HTERT RPE-1 (cell line): ENCODE measurements around the gene OR6Q1.
"Not testable (repeated sequence)": the region's sequence is repeated elsewhere in the genome, so short reads cannot be mapped to it uniquely, and the experiment has no call there.

Source experiments
- in situ Hi-C: fragments of 300-500 bp; cut with MboI; formaldehyde crosslinking; loops from 4 replicates; pipeline ENCODE4 v1.14.3; 2020; ENCODE audit warnings: low sequenced_read_pairs

Gene OR6Q1, protein sequence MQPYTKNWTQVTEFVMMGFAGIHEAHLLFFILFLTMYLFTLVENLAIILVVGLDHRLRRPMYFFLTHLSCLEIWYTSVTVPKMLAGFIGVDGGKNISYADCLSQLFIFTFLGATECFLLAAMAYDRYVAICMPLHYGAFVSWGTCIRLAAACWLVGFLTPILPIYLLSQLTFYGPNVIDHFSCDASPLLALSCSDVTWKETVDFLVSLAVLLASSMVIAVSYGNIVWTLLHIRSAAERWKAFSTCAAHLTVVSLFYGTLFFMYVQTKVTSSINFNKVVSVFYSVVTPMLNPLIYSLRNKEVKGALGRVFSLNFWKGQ

DNA sequence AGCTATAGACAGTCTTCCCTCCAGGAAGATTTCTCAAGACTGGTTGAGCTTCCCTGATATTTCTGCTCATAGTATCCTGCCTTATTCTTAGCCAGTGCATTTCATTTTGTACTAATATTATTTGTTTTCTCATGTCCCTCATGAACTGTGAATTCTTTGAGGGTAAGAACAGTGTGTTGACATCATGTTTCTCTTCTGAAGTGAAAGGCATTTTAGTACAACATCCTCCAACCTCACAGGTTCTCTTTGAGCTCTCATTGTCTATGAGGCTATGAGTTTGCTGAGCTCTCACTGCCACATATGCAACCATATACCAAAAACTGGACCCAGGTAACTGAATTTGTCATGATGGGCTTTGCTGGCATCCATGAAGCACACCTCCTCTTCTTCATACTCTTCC is at the start of gene OR6Q1:
Gene OR6Q1, plus strand, starts transcription at position 301 of the 400 bp plus-strand sequence. Its CDS starts 0 bp downstream, at position 301.
- in situ Hi-C loops = no loop called here

DNA sequence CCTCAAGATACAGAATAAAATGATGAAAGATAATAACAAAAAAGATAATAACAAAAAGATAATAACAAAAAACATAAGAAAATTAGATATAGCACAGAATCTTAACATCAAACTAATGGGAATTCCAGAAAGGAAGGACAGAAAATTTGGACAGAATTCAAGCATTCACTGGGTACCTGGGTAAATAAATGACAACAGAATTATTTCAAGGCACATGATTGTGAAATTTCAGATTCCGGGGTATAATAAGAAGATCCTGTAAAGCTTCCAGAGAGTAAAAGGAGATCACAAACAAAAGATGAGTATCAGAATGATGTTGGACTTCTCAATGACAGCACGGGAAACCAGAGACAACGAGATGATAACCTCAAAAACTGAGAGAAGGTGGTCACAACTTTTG is 49.2 kb upstream of the OR6Q1 start:
- in situ Hi-C loops = no loop called here

DNA sequence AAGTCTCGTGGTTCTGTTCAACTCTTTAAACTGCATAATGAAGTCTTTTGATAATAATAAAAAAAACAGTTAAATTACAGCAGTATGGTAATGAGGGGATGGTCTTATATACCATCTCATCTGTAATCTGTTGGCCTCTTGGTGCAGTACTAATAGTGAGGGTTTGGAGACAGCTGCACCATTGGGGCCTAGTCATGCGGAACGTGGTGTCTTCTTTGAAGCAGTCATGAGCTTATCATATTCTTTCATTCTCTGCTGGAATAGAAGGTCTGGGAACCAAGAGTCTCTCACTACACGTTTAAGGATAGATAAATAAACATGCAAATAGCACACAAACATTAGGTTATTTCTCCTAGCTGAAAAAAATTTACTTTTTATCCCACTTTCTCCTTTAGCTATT is 48.0 kb upstream of the OR6Q1 start:
- in situ Hi-C loops = no loop called here

DNA sequence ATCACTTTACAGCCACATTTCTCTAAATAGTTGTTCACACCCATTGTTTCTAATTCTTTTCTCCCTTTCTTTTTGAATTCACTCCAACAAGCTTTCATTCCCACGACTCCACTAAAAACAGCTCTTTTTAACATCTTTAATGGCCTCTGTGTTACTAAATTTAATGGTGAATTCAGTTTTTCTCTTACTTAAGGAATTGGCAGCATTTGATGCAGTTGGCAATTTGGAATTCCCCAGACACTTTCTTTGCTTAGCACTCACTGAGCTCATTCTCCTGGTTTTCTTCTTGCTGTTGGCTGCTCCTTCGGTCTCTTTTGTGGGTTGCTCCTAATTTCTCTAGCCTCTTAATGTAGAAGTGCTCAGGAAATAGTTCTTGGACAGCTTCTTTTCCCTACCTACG is 47.6 kb upstream of the OR6Q1 start:
- in situ Hi-C loops = no loop called here

DNA sequence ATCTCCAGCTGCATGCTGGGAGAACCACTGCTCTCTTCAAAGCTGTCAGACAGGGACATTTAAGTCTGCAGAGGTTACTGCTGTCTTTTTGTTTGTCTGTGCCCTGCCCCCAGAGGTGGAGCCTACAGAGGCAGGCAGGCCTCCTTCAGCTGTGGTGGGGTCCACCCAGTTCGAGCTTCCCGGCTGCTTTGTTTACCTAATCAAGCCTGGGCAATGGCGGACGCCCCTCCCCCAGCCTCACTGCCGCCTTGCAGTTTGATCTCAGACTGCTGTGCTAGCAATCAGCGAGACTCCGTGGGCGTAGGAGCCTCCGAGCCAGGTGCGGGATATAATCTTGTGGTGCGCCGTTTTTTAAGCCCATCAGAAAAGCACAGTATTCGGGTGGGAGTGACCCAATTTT is 31.2 kb upstream of the OR6Q1 start:
- in situ Hi-C loops = not testable (repeated sequence)

DNA sequence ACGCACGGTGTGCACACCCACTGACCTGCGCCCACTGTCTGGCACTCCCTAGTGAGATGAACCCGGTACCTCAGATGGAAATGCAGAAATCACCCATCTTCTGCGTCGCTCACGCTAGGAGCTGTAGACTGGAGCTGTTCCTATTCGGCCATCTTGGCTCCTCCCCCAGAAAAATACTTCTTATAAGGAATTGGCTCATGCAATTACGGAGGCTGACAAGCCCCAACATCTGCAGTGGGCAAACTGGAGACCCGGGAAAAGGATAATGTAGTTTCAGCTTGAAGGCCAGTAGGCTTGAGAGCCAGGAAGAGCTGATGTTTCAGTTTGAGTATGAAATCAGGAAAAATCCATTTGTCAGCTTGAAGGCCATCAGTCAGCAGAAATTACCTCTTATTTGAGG is 30.7 kb upstream of the OR6Q1 start:
- in situ Hi-C loops = not testable (repeated sequence)

DNA sequence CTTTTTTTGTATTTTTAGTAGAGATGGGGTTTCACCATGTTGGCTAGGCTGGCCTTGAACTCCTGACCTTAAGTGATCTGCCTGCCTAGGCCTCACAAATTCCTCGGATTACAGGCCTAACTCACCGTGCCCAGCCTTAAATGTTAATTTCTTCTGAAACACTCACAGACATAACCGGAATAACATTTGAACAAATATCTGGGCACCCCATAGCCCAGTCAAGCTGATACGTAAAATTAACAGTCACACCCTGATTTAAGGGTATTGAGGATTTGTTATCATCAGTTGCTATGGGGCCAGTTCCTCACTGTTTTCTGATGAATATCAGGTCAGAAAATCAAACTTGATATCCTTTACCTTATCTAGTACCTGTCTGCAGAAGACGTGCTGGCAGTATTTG is 30.1 kb upstream of the OR6Q1 start:
- in situ Hi-C loops = no loop called here

DNA sequence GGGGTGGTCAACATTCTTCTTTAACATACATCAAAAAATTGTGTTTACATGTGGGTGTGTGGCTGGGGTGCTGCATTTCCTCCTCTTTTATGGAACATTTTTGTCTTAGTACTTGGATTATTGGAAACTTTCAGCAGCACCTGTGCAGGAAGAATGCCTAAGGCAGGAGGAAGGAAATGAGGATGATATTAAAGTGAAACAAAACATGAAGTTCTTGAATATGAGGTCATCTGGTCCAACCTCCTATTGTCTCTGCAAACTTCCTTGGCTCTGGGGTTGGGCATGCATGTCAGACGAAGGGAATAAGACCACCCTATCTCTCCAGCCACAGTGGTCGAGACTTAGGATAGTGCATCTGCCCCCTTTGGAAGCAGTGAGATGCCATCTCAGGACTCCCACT is 27.7 kb upstream of the OR6Q1 start:
- in situ Hi-C loops = no loop called here

DNA sequence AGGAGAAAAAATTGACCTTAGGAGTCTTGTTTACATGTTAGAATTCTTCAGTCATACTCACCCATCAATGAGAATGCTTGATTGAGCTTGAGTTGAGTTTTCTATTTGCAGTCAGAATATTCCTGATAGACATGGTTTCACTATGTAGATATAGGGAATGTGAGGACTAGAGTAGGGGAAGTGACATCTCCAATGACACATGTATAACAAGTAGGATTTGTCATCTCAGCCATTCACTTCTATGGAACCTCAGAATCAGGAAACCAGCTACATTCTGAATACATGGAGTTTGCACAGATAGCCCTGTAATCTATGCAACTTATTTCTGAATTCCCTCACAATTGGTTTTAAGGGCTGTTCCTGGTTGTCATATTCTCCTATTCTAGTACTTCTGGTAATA is 27.2 kb upstream of the OR6Q1 start:
- in situ Hi-C loops = no loop called here

DNA sequence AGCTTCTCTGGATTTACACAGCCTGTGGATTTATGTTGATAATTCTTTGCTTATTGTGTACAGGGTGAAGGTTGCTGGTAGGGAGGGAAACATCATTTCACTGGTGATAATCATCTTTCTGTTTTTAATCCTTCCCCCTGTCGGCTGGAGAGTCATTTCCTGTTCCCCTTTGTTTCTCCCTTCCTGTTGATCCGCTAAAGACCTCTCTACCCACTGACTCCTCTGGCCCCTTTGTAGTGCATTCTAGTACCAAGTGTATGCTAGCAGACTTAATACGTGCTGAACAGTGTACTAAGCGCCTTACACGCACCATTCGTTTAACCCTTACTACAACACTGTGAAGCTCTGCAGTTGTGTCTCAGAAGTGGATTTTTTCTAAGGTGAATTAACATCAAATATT is 26.1 kb upstream of the OR6Q1 start:
- in situ Hi-C loops = no loop called here

DNA sequence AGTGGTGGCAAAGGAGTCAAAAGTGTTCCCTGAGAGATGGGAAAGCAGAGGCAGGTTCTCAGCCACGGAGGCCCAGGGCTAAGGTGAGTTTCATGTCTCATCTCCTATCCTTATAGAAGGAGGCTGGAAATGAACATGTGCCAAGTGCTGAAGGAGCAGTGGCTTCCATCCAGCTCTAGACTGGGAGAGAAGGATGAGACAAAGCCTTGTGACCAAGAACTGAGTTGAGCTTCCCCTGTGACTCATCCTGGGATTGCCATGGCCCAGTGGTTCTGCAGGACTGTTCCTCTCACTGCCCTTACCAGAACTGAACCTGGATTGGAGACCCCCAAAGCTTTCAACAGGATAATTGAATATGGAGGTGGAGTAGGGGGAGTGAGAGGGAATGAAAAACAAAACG is 23.8 kb upstream of the OR6Q1 start:
- in situ Hi-C loops = no loop called here

DNA sequence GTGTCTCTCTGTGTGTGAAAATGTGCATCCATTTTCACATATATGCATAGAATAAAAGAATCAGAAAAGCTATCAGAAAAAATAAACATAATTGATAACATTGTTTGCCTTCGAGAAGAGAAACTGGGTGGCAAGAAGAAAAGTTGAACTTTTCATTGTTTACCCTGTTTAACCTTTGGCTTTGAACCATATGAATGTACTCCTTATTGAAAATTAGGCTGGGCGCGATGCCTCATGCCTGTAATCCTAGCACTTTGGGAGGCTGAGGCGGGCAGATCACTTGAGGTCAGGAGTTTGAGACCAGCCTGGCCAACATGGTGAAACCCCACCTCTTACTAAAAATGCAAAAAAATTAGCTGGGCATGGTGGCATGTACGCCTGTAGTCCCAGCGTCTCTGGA is 19.0 kb upstream of the OR6Q1 start:
- in situ Hi-C loops = no loop called here

DNA sequence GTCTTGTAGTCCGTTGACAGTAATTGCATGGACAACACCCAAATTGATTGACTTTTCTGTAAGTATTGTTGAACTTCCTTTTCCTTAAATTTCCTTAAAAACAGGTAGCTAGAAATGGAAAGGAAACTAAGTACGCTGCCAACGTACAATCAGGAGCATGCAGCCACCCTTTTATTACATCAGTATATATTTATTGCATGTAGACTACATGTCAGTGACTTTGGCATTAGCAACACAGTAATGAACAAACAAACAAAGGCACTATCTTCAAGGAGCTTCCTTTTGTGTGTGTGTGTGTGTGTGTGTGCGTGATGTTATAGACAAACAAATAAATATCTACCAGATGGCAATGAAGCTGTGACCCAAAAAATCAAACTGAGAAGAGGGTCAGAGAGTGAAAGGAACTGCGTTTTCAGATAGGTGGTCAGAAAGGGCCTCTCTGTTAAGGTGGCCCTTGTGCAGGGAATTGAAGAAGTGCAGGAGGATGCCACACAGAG is 7.3 kb upstream of the OR6Q1 start, which contains the start of gene OR9Q1:
Gene OR9Q1, plus strand, starts transcription at position 447 of the 497 bp plus-strand sequence. CDS start 155,564 bp downstream, outside the sequence.
- in situ Hi-C loops = no loop called here

DNA sequence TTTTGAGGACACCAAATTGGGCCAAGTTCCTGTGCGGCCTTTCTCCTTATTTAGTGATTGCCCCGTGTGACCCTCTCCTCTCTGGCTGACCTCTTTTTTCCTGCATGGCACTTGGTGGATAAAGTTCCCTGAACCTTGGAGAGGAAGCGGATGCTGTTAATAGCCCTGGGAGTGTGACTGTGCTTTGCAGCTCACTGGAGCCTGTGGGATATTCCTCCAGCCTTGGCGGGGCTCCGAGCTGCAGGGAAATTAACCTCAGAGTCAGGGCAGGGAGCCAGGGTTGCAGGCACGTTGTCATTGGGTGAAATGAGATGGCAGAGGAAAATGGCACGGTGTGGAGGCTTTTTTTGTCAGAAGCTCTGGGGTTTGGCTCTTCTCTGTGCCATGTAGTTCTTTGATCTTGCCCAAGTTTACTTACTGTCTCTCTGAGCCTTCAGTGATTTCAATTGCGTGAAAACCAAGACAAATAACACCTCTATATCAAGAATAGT is 6.1 kb upstream of the OR6Q1 start:
- in situ Hi-C loops = no loop called here

DNA sequence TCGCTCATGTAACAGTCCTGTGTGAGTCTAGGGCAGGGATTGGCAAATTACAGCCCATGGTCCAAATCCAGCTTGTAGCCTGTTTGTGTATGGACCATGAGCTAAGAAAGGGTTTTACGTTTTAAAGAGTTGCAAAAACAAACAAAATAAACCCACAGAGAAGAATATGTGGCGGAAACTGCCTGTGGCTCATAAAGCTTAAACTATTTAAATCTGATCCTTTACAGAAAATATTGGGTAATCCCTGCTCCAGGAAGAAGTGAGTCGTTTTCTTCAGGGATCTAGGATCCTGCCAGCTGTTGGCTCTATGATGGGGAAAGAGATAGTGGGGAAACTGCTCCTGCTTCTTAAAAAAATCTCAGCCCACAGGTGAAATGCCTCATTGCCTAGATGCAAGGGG is 3.4 kb upstream of the OR6Q1 start:
- in situ Hi-C loops = no loop called here

DNA sequence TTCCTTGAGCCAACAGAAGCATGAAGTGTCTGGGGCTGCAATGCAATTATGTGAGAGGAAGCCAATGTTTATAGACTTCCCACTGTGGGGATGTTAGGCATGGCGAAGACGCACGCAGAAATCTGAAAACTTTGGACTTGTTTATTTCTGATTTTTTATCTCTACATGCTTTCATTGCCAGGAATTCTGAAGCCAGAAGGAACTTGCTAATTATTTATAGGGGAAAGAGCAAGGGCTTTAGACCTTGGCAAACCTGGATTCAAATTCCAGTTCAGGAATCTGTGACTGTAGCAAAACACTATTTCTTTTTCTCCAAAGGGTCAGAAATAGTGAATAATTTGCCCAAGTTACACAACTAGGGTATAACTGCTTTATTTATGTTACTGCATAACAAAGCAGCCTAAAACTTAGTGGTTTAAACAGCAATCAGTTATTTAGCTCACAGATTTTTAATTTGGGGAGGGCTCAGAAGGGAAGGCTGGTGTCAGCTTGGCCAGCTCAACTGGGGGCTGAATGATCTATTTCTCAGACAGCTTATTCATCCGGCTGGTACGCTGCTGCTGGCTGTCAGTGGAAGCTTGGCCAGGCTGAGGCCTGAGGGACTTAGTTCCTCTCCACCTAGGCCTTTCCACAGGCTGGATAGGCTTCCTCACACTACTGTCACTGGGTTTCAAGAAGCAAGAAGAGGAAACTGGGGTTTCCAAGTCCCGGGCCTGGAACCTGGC is 1.9 kb upstream of the OR6Q1 start:
- in situ Hi-C loops = no loop called here

DNA sequence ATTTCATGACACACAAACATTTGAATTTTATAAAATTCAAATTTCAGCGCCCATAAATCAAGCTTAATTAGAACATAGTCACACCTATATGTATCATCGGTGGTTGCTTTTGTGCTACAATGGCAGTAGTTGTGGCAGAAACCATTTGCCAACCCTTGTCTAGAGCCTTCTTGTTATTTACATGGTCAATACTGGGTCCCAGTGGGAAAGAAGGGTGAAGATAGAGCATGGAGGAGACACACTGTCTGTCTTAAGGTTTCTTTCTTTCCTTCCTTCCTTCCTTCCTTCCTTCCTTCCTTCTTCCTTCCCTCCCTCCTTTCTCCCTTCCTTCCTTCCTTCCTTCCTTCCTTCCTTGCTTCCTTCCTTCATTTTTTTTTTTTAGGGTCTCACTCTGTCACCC is 3.7 kb downstream of the OR6Q1 start:
- in situ Hi-C loops = no loop called here

DNA sequence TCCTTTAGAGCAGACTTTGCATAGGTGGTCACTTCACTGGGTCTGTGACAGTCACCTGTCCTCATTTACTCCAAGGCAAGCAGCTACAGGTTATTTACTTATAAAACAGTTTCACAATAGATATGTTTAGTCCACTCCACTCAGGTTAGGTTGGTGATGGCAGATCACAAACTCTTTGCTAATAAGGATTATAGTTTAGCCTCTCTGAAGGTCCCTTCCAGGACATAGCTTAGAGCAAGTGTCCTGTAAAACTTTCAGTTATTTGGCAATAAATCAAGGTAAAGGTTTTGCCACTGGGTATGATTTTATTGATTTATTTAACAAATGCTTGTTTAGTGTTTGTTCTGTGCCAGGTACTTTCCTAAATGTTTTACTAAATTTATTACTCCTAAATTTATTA is 8.8 kb downstream of the OR6Q1 start:
- in situ Hi-C loops = no loop called here

DNA sequence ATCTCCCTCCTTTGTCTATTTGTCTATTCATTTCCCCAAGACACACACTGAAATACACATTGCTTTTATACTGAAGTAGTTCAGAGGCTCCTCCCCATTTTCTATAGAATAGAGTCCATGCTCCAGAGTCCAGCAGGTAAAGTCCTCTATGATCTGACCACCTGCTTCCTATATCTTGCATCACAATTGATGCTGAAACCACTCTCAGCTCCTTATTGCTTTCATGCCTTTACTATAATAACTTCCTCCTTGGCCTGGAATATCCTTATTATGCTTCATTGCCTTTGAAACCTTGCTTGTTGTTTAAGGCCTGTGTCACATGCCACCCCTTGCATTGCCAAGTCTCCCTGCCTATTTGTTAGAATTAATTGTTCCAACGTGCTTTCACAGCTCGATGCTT is 12.6 kb downstream of the OR6Q1 start:
- in situ Hi-C loops = no loop called here

DNA sequence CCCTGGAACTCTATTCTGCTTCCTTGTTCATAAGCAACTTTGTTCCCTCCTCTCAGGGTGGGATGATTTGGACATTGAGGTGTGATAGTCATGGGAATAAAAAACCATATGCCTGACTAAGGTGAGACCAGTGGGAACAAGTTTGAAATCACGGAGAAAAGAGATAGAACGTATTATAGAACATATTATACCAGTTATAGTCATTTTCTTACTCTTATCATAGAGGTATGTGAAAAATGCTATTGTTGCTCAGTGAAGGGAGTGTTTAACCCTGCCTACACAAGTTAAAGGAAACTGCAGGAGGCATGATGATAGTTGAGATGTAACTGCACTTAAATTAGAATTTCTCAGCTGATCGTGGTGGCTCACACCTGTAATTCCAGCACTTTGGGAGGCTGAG is 15.5 kb downstream of the OR6Q1 start:
- in situ Hi-C loops = no loop called here

DNA sequence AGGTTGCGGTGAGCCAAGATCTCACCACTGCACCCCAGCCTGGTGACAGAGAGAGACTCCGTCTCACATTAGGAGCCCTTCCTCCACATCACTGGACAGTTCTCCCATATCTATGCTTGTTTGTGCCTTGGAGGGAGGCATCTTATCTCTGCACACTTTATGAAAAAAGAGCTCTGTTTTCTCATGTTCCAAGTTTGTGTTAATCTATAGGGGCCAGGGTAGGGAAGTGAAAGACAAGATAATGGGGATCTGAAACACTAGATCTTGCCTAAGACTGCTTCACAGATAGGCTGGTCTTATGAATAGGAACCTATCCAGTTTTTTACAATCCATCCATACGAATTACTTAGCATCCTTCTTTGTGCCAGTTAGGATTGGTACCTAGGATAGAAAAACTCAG is 17.1 kb downstream of the OR6Q1 start:
- in situ Hi-C loops = no loop called here

DNA sequence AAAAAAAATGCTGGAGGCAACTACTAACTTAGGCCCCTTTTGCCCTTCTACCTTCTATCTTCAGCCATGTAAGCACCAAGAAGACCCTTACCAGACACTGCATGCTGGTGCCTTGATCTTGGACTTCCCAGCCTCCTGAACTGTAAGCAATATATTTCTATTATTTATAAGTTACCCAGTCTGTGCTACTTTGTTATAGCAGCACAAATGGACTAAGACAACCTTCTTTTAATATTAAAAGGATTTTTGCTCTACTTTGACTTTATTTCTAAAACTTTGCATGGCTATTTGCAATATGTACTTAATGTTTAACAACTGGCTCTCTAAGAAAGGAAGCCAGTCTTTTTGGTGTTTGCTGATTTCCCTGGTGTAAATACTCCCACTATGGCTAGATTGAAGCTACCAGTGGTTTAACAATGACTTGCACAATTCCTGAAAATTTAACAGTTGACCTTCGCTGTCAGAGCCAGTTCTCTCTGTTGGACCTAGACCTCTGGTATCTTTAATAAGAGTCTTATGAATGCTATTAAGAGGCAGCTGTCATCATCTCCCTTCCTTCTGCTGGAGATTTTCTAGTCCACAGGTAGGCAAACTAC is 25.2 kb downstream of the OR6Q1 start:
- in situ Hi-C loops = no loop called here
